Measurements from ENCODE around the gene TREML1.
"Not testable (repeated sequence)": the region's sequence is repeated elsewhere in the genome, so short reads cannot be mapped to it uniquely, and the experiment has no call there.

The TREML1 gene

GRCh38 chr6:41157323-41157722 is 3.2 kb upstream of the TREML1 start:
- DNase-seq (ENCODE audit: low read depth, low spot score) = no peak
- no peak overlapping the region for H3K4me3 ChIP-seq (ENCODE audit: low read length)

GRCh38 chr6:41156771-41157170 is 2.6 kb upstream of the TREML1 start:
- DNase-seq (ENCODE audit: low read depth, low spot score) = no peak
- no peak overlapping the region for H3K4me3 ChIP-seq (ENCODE audit: low read length)

GRCh38 chr6:41156001-41156400 is 1.9 kb upstream of the TREML1 start:
- no peak overlapping the region for H3K4me3 ChIP-seq (ENCODE audit: low read length)
- DNase-seq (ENCODE audit: low read depth, low spot score) = no peak

- no peak overlapping the region for H3K4me3 ChIP-seq (ENCODE audit: low read length)
- no peak for DNase-seq (ENCODE audit: low read depth, low spot score)
Observed at GRCh38 chr6:41155132-41155805, 1.1 kb upstream of the TREML1 start.

GRCh38 chr6:41153451-41153850 is 696 bp downstream of the TREML1 start:
- no peak for DNase-seq (ENCODE audit: low read depth, low spot score)
- H3K4me3 ChIP-seq (ENCODE audit: low read length) = no peak overlapping the region

GRCh38 chr6:41150671-41151070 is 3.5 kb downstream of the TREML1 start:
- no peak overlapping the region for H3K4me3 ChIP-seq (ENCODE audit: low read length)
- DNase-seq (ENCODE audit: low read depth, low spot score) = no peak

- DNase-seq (ENCODE audit: low read depth, low spot score) = no peak
- H3K4me3 ChIP-seq (ENCODE audit: low read length) = no peak overlapping the region
Observed at GRCh38 chr6:41147917-41148316, 6.2 kb downstream of the TREML1 start.

- no peak for DNase-seq (ENCODE audit: low read depth, low spot score)
- H3K4me3 ChIP-seq (ENCODE audit: low read length) = no peak overlapping the region
Observed at GRCh38 chr6:41136911-41137310, 17.2 kb downstream of the TREML1 start.

- no peak for DNase-seq (ENCODE audit: low read depth, low spot score)
- H3K4me3 ChIP-seq (ENCODE audit: low read length) = no peak overlapping the region
Observed at GRCh38 chr6:41135062-41135832, 18.9 kb downstream of the TREML1 start.

- no peak for DNase-seq (ENCODE audit: low read depth, low spot score)
Observed at GRCh38 chr6:41132254-41132653, 21.9 kb downstream of the TREML1 start.

GRCh38 chr6:41125282-41125681 is 28.9 kb downstream of the TREML1 start:
- no peak for DNase-seq (ENCODE audit: low read depth, low spot score)
- H3K4me3 ChIP-seq (ENCODE audit: low read length) = no peak overlapping the region

More at GRCh38 chr6:41132254-41132653, 21.9 kb downstream of the TREML1 start:
- no peak overlapping the region for H3K4me3 ChIP-seq (ENCODE audit: low read length)

GRCh38 chr6:41122918-41123317 is 31.2 kb downstream of the TREML1 start:
- DNase-seq (ENCODE audit: low read depth, low spot score) = no peak
- no peak overlapping the region for H3K4me3 ChIP-seq (ENCODE audit: low read length)

GRCh38 chr6:41122373-41122772 is 31.8 kb downstream of the TREML1 start:
- no peak for DNase-seq (ENCODE audit: low read depth, low spot score)
- H3K4me3 ChIP-seq (ENCODE audit: low read length) = no peak overlapping the region

- no peak for DNase-seq (ENCODE audit: low read depth, low spot score)
- H3K4me3 ChIP-seq (ENCODE audit: low read length) = no peak overlapping the region
Observed at GRCh38 chr6:41120058-41120457, 34.1 kb downstream of the TREML1 start.

GRCh38 chr6:41119508-41119907 is 34.6 kb downstream of the TREML1 start:
- no peak for DNase-seq (ENCODE audit: low read depth, low spot score)
- no peak overlapping the region for H3K4me3 ChIP-seq (ENCODE audit: low read length)

- DNase-seq (ENCODE audit: low read depth, low spot score); H3K4me3 ChIP-seq (ENCODE audit: low read length): not testable (repeated sequence)
Observed at GRCh38 chr6:41115027-41115426, 39.1 kb downstream of the TREML1 start.

- H3K4me3 ChIP-seq (ENCODE audit: low read length) = no peak overlapping the region
- no peak for DNase-seq (ENCODE audit: low read depth, low spot score)
Observed at GRCh38 chr6:41111017-41111416, 43.1 kb downstream of the TREML1 start.

- no peak overlapping the region for H3K4me3 ChIP-seq (ENCODE audit: low read length)
- no peak for DNase-seq (ENCODE audit: low read depth, low spot score)
Observed at GRCh38 chr6:41103847-41104246, 50.3 kb downstream of the TREML1 start.

GRCh38 chr6:41100871-41101287 is 53.3 kb downstream of the TREML1 start:
- H3K4me3 ChIP-seq (ENCODE audit: low read length) = no peak overlapping the region

More at GRCh38 chr6:41100871-41101287, 53.3 kb downstream of the TREML1 start:
- DNase-seq (ENCODE audit: low read depth, low spot score) = no peak

Measured in Jurkat, Clone E6-1 (cell line).